HG02852 (cell line): Measurements from ENCODE around the gene GSG1L.

ENCODE experiments used
- ATAC-seq: cut with Tn5 transposase; IDR thresholded peaks from one replicate; pipeline ENCODE4 v1.9.1; 2021; ENCODE audit warnings: mild to moderate bottlenecking, moderate library complexity; ENCODE audit not compliant: unreplicated experiment

The GSG1L gene

DNA sequence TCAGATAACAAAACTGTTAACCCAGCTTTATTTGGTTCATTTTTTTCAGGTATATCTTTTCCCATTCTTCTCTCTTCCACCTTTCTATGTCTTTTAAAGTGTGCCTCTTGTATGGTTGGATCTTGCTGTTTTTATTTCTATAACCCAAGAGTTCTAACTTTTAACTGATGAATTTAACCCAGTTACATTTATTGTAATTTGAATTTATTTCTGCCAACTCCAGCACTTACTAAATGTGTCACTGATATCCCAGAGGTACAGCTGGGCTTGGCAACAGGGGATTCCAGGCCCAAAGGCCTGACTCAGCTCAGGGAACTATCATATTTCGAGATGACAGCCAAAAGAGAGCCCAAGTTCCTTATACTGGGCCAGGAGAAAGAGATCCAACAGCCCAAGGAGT lies 200.1 kb downstream of the GSG1L start:
- ATAC-seq, result no peak

DNA sequence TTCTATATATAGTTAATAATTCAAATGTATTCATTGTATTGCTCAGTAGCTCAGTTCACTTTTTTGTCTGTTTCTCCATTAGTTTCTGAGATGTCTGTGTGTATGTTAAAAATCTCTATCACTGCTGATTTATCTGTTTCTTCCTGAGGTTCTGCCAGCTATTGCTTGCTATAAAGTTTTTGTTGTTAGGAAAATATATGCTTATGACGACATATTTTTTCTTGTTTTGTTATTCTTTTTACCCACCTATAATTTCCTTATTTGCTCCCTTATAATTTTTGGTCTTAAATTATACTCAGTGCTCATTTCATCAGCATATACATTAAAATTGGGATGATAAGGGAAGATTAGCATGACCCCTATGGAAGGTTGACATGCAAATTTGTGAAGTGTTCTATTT lies 200.6 kb downstream of the GSG1L start:
- ATAC-seq, result no peak

DNA sequence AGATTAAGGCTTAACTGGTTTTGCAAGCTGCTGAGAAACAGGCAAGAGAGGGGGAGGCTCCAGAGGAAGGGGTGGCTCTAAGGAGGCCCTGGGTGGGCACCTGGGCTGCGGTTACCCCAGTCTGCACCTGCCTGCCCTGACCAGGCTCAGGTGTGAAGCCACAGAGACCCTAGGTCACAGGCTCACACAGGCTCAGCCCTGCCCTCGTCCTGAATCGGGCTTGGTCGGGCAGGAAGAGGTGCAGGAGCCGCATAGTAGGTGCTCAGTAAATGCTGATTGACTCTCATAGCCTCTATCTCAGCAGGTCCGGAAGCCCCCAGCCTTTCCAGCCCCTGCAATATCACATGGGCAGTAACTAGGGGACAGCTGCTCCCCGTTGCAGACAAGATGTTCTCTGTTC lies 203.4 kb downstream of the GSG1L start:
- ATAC-seq, result no peak

DNA sequence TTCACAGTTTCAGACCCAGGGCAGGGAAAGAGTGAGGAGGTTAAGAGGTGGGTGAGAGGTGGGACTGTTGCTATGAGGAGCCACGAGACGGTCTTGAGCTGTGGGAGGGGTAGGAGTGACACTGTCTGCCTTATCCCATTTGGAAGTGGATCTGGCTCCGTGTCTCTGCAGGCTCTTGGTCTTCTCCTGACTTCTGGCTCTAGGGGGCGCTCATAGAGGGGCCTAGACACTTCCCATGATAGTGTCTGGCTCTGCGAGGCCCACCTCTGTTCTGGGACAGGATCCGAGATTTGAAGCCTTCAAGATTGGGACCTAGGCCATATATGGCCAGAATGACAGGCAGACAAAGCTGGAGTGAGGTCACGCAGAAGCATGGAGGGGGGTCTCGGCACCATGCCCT lies 204.5 kb downstream of the GSG1L start:
- ATAC-seq, result no peak

DNA sequence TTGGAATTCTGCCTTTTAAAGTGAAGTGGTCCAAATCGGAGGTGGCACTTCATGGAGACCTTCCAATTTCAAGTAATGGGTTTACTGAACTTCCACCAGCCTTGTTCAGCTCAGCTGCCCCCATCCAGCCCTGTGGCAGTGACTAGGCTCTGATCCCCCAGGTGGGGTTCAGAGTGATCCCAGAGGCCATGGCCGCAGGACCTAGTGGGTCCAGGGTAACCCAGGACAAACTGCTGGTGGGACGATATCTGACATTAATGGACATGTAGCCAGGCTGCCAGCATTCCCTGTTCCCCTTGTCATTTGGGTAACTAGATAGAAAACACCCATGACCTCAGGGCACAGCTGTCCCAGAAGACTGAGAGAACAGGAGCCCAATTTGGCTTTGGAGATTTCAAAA lies 209.9 kb downstream of the GSG1L start:
- no peak for ATAC-seq

DNA sequence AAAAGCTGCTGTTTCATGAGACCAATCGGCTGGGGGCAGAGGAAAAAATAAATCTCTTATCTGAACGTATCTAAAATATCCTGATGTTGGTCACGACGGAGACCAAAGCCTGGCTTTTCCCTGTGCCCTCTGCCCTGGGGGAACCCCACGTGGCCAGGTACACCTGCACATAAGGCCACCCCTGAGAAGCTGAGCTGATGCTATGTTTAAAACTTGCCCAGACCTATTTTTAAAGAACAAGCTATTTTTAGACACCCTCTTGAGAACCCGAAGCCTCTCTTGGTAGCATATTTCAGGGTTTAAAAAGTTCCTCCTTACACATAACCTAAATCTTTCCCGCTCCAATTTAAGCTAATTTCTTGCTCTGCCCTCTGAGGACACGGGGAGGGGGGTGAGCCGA lies 210.4 kb downstream of the GSG1L start:
- no peak for ATAC-seq

DNA sequence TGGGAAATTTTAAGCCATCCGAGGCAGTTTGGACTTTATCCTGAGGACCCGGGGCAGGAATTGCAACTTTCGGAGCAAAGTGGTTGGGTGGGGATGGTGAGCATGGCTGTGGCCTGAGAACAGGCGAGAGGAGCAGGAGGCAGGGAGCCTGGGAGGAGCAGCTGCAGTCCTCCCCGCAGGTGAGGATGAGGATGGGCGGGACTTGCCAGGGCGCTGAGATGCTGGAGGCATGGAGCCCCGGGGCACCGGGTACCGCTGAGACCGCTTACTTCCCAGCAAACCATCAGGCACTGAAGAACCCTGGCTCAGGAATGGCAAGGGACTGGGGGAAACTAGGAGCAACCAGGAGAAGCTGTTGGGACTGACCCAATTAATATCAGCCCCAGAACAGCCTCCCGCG lies 210.8 kb downstream of the GSG1L start:
- ATAC-seq, result no peak

DNA sequence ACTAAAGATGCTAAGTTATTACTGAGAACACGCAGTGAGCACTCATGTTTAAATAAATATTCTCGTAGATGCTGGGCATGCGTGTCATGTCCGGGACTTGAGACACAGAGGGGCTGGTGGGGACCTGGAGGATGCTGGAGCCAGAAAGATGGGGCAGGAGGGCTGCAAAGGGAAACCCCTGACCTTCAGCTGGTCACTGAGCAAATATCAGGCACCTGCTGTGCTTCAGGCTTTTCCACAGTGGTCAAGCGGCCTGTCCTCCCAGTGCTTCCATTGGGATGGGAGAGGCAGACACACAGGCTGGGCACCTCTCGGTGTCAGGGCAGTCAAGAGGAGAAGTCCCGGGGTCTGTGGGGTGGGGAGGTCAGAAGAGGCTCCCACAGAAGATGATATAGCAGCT lies 211.4 kb downstream of the GSG1L start:
- no peak for ATAC-seq

DNA sequence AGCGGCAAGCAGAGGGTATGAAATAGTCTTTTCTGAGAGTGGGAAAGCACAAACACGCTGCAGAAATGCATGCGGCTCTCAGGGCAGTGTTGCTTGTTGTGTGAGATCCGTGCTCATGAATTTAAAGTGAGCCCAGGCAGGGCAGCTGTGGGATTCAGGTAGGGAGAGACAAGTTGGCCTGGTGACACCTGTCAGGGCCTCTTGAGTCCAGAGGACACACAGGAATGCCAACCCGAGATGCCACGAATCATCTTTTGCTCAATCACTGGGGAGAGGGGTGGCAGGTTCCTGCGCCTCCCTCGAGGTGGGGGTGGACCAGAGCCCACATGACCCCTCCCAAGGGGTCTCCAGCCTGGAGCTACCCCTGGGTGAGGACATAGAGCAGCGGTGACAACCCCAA lies 211.9 kb downstream of the GSG1L start:
- ATAC-seq, result no peak

DNA sequence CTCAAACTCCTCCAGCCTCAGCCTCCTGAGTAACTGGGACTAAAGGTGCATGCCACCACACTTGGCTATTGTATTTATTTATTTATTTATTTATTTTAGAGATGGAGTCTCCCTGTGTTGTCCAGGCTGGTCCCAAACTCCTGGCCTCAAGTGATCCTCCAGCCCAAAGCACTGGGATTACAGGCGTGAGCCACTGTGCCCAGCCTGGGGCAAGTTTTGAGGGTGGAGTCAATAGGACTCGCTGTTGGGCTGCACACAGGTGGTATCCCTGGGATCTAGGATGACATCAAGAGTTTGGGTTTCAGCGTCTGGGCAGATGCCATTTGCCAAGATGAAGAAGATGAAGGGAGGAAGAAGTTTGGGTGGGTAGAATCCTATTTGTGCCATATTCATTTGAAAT lies 213.9 kb downstream of the GSG1L start:
- ATAC-seq, result no peak

DNA sequence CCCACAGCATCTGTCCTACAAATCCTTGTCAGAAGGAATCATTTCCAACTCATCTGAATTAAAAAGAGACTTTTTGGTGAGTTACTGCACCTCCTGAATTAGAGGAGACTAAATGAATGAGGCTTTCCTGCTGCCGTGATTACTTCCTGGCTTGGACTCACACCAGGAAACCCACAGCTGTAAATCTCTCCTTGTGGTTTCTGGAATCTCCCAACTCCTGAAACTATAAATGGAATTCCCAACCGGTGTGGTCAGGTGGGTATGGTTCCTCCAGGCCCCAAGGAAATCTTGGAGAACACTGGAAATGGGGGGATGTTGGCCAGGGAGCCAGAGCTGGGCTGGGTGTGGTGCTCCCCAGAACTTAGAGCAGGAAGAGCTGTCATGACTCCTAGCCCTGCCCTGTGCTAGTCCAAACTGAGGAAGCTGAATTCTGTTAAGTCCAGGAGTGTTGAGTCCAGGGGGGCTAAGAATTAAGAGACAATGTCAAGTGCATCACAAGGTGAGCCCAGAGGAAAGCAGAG lies 216.4 kb downstream of the GSG1L start:
- no peak for ATAC-seq

DNA sequence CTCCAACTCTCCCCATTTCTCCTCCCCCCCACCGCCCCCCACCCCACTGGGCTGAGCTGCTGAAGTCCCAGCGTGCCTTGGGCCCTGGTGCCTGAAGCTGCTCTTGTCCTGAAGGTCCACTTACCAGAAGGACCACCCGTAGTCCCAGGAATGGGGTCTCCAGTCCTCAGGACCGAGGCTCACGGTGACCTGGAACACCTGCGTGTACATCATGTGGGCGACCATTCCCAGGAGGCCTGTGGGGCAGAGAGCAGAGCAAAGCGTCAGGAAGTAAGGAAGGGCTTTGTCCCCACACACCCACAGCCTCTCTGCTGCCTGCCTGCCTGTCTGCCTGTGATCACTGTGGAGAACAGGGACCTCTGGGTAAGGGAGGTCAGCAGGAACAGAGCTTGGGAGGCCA lies 218.7 kb downstream of the GSG1L start:
- no peak for ATAC-seq

DNA sequence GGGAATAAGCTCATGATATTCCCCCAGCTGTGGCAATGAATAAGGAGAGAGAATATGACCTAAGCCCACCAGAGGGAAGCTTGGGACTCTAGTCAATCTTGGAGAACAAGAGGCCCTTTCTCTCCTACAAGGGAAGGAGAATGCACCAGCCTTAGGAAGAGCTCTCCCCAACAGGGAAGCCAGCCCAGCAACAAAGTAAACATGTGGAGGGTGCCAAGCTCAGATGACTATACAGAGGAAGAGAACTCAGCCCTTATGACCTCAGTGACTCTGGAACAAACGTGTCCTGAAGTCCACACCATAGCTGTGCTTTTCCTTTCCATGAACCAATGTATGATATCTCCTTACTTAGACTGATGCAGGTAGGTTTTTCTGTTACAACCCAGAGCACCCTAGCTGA lies 219.7 kb downstream of the GSG1L start:
- ATAC-seq, result no peak

DNA sequence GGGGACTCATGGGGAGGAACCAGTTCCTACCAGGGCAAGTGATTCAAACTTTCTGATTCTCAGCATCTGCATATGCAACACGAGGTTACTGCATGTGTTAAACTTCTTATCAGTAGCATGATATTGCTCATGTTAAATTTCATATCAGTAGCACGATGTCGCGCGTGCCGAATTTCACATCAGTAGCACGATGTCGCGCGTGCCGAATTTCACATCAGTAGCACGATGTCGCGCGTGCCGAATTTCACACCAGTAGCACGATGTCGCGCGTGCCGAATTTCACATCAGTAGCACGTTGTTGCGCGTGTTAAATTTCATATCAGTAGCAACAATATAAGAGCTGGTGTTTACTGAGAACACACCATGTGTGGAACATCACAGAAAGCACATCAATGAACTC lies 221.6 kb downstream of the GSG1L start:
- ATAC-seq, result no peak

DNA sequence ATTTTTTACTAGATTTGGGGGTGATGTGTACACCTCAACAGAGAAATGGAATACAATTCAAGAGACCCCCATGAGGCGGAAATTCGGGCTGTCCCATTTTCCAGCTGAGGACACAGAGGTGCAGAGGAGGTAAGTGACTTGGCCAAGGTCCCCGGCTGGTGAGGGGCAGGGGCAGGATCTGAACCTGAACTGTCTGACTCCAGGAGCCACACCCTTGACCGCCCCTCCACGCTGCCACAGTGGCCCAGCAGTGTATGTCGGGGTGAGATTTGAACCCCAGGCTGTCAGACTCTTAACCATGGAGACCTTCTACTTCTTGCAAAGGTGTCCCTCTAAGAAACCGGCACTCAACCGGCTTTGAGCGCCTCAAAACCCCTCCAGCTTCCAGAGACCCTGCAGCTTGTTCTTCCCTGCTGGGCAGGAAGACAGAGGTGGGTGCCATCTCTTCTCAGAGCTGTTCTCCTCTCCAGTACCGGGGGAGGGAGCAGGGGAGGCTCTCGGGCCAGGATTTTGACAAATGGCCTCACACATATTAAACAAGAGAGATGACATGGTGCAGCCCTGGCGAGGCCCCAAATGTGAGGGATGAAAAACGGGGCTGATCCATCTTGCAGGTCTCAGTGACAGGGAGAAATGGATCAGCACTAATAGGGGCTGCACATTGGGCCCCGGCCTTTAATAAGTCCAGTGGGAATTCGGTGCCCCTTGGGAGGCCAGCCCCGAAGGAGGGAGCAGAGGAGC lies 222.3 kb downstream of the GSG1L start:
- ATAC-seq, result no peak

DNA sequence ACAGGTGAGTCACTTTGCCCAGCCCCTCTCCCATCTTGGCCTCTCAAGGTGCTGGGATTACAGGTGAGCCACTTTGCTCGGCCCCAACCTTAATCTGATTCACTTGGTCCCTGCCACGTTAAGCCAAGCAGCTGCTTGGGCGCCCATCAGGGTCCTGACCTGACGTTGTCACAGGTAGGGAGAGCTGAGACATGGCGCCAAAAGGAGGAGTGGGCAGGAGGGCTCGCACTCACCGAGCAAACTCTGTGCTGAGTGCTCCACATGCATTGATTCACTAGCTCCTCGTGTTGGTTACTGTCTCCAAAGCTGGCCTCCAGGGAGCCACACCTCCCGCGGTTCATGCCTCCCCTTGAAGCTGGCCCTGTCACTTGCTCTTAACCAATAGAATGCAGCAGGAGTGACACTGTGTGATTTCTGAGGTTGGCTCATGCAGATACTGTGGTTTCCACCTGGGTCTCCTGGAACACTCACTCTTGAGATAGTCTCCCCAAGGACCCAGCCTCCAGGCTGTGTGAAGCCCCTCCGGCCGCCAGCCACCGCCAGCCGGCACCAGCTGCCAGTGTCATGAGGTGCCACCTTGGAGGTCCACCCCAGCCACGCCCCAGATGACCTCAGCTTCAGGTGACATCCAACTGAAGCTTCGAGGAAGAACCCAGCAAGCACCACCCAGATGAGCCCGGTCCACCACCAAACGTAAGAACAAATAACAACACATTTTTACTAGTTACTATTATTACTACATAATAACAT lies 223.0 kb downstream of the GSG1L start:
- no peak for ATAC-seq

DNA sequence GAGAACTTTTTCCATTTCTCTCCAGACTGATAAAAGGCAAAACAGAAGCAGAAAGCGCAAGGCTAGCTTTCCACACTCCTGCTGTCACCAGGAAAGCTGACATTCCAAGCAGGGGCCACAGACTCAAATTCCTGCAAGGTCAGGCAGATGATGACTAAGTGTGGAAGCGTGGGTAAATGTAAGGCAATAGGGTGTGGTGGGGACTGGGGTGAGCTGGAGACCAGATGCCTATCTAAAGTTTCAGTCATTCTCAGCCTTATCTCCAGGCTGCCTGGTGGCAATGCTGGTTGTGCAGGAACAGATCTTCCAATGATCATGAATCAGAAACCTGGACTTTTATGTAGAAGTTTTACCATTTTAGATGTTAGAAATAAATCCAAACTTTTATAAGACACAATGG lies 224.1 kb downstream of the GSG1L start:
- no peak for ATAC-seq

DNA sequence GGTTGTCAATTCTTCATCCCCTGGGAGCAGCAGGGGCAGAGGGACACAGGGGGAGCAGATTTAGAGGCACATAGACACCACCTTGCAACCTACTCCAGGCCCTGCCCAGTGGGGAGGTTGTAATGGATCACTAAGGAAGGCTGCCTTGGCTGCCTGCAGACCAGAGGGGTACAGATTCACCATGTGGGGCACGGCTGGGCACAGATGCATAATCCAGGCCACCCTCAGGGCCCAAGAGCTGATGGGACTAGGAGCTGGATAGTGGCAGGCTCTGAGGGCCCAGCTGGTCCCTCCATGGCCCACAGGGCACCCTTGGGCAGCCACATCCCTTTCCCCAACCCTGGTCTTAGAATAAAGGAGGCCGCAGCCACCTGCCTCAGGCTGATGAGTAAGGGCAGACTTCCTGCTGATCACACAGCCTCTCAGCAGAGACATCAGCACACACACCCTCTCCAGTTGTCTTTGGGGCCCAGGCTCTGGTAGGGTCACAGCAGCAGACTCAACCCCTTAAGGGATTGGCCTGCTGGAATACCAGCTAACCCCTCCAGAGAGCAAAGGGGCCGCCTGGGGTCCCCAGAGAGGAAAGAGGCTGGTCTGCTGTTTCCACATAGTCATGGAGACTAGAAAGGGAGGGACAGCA lies 224.9 kb downstream of the GSG1L start:
- ATAC-seq, result no peak

DNA sequence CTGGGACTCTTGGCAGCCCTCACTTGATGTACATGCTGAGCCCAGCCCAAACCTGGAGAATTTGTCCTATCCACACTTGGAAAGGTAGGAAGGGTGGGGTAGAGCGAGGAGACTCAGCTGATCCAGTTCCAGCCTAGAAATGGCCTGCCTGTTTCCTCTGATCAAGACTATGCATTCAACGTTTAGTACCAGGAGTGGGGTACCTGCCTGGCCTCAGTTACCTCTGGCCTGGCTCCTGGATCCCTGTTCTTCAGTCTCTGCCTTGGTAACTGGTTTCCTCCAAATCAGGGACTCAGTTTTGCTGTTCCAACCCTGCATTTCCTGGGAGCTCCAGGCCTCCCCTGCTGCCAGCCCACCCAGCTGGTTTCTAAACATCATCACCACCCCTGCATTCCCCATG lies 233.5 kb downstream of the GSG1L start:
- ATAC-seq, result no peak

DNA sequence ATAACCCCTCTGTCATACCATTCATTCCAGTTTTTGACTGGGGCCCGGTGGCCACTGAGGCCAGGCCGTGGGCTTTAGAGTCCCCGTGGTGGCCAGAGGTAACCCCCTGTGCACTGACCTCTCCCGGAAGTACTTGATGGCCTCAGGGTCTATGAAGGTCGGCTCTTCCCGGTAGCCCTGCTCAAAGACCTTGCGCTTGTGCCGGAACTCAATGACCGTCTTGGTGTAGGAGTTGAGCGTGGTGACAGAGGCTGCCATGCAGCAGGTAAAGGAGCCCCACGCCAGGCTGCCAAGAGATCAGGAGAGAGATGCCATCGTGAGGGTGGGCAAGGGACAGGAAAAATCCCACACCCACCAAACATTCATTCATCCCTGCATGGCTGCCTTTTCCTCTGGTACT lies 234.8 kb downstream of the GSG1L start:
- ATAC-seq, result no peak

DNA sequence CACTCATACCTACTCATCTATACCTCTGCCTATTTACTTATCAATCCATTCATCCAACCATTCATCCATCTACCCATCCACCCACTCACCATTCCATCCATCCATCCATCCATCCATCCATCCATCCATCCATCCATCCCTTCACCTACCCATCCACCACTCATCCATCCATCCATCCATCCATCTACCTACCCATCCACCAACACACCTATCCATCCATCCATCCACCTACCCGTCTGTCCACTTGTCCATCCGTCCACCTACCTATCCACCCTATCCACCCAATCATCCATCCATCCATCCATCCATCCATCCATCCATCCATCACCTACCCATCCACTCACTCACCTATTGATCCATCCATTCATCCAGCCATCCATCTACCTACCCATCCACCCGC lies 235.7 kb downstream of the GSG1L start:
- no peak for ATAC-seq

DNA sequence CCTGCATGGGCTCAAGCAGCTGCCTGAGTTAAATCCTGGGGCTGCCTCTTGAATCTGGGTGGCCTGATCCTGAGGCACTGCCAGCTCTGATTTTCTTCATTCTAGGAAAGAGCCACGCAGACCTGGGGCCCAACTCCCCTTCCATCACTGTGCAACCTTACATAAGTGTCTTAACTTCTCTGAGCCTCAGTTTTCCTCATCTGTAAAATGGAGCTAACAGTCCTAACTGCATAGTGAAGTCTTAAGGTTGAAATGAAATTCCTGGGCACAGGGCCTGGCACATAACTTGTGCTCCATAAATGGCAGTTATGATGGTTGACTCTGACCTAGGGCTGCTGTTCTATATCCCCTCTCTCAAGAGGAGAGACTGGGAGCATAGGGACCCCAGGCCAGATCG lies 236.6 kb downstream of the GSG1L start:
- ATAC-seq, result no peak
